OCI-LY3 (cell line): ENCODE results near the gene R3HDM1.
A peak's percentile ranks its signal among the peaks of the same experiment; 100 is the strongest.

ENCODE experiments used
- H2AFZ ChIP-seq: fragments of 200-600, 300-600 bp; shearing (Covaris generic); 2 replicates; pipeline ENCODE4 v1.6.0; 2014; ENCODE audit warnings: antibody characterized with exemption, low read depth, low read length
- H3K27ac ChIP-seq: fragments of 200-600, 300-600 bp; sonication (generic); 2 replicates; pipeline ENCODE4 v1.5.1; 2014; ENCODE audit warnings: mild to moderate bottlenecking, low read length, moderate library complexity, mixed read lengths
- H3K27me3 ChIP-seq: fragments of 200-600, 300-600 bp; sonication (generic); 2 replicates; pipeline ENCODE4 v1.6.1; 2014; ENCODE audit warnings: low read depth, low read length, mixed read lengths
- H3K36me3 ChIP-seq: fragments of 200-600, 300-600 bp; sonication (generic); replicated peaks from 2 replicates; pipeline ENCODE3; 2014; ENCODE audit warnings: low read depth, low read length, mixed read lengths
- H3K4me1 ChIP-seq: fragments of 300-600, 200-600 bp; sonication (generic); 2 replicates; pipeline ENCODE4 v1.6.1; 2014; ENCODE audit warnings: low read length, mixed read lengths
- H3K4me2 ChIP-seq: fragments of 200-600, 300-600 bp; sonication (generic); 2 replicates; pipeline ENCODE4 v1.6.1; 2014; ENCODE audit warnings: low read length, mixed read lengths
- H3K4me3 ChIP-seq: fragments of 300-600, 200-600 bp; sonication (generic); 2 replicates; pipeline ENCODE4 v1.5.1; 2014; ENCODE audit warnings: antibody characterized with exemption, mild to moderate bottlenecking, low read length, moderate library complexity
- H3K79me2 ChIP-seq: fragments of 300-600, 200-600 bp; shearing (Covaris generic); 2 replicates; pipeline ENCODE4 v1.6.1; 2014; ENCODE audit warnings: mild to moderate bottlenecking, low read length, mixed read lengths
- H3K9ac ChIP-seq: fragments of 300-600, 200-600 bp; shearing (Covaris generic); 2 replicates; pipeline ENCODE4 v1.6.0; 2014; ENCODE audit warnings: mild to moderate bottlenecking, low read length, moderate library complexity
- H3K9me3 ChIP-seq: fragments of 200-600, 300-600 bp; shearing (Covaris generic); 2 replicates; pipeline ENCODE4 v1.6.1; 2014; ENCODE audit warnings: low read length, mixed read lengths; ENCODE audit not compliant: insufficient read depth
- H4K20me1 ChIP-seq: fragments of 200-600, 300-600 bp; sonication (generic); 2 replicates; pipeline ENCODE4 v1.6.1; 2016; ENCODE audit warnings: low read length, mixed read lengths; ENCODE audit not compliant: insufficient read depth
- CTCF ChIP-seq: fragments of 200-600, 300-600 bp; sonication (generic); IDR thresholded peaks from 2 replicates; pipeline ENCODE4 v1.5.1; 2014; ENCODE audit warnings: antibody characterized with exemption, low read length, low read depth
- EZH2phosphoT487 ChIP-seq: fragments of 200-600 bp; shearing (Covaris generic); IDR thresholded peaks from 2 replicates; pipeline ENCODE4 v1.6.1; 2018; ENCODE audit warnings: antibody characterized with exemption, mixed run types, low read depth

The R3HDM1 gene

GRCh38 chr2:135570884-135571283 lies 39.6 kb downstream of the R3HDM1 start:
- Histone ChIP-seq H3K4me1 (no peaks in the 10 kb centered on the region), H3K9me3 (no peaks in the 10 kb centered on the region), H4K20me1 (no peaks in the 10 kb centered on the region), H3K36me3 (peaks cover 8% of the 10 kb centered on the region), H3K27me3 (no peaks in the 10 kb centered on the region), H3K4me3 (no peak overlapping the region), H3K4me2 (no peak overlapping the region), H3K27ac (no peak overlapping the region), H3K9ac (no peak overlapping the region), H3K79me2 (0 out of 2 replicates have a peak, but pooled peaks cover 9% of the 10 kb centered on the region), H2AFZ (no peak overlapping the region)
- no peak for TF ChIP-seq CTCF
- no peak for TF ChIP-seq EZH2phosphoT487

GRCh38 chr2:135573620-135574019 lies 42.3 kb downstream of the R3HDM1 start:
- Histone ChIP-seq H3K9ac (no peak overlapping the region), H3K36me3 (peaks cover 8% of the 10 kb centered on the region), H3K4me3 (no peak overlapping the region), H2AFZ (no peak overlapping the region), H3K9me3 (no peaks in the 10 kb centered on the region), H4K20me1 (no peaks in the 10 kb centered on the region), H3K4me2 (no peak overlapping the region), H3K27ac (no peak overlapping the region), H3K4me1 (no peaks in the 10 kb centered on the region), H3K27me3 (no peaks in the 10 kb centered on the region), H3K79me2 (no peaks in the 10 kb centered on the region)
- TF ChIP-seq EZH2phosphoT487 = no peak
- TF ChIP-seq CTCF = peak; percentile 21; the same call in 1 of the 2 replicates

- H3K4me3 ChIP-seq = no peak overlapping the region
- no peaks in the 10 kb centered on the region for H3K36me3 ChIP-seq
- no peak for TF ChIP-seq EZH2phosphoT487
- H4K20me1 ChIP-seq = no peaks in the 10 kb centered on the region
- H3K27me3 ChIP-seq = no peaks in the 10 kb centered on the region
- no peaks in the 10 kb centered on the region for H3K9me3 ChIP-seq
- no peak overlapping the region for H2AFZ ChIP-seq
- H3K4me2 ChIP-seq = no peak overlapping the region
- no peaks in the 10 kb centered on the region for H3K4me1 ChIP-seq
- no peak overlapping the region for H3K9ac ChIP-seq
- H3K27ac ChIP-seq = no peak overlapping the region
- H3K79me2 ChIP-seq = peaks cover 2% of the 10 kb centered on the region; the same call in 1 of the 2 replicates
These were observed 50.0 kb downstream of the R3HDM1 start for GRCh38 chr2:135581282-135581681.

GRCh38 chr2:135582383-135582782 lies 51.1 kb downstream of the R3HDM1 start:
- Histone ChIP-seq H3K4me1 (no peaks in the 10 kb centered on the region), H2AFZ (no peak overlapping the region), H3K9ac (no peak overlapping the region), H3K4me2 (no peak overlapping the region), H3K4me3 (no peak overlapping the region), H3K36me3 (no peaks in the 10 kb centered on the region), H3K79me2 (peaks cover 2% of the 10 kb centered on the region; the same call in 1 of the 2 replicates), H3K27me3 (no peaks in the 10 kb centered on the region), H3K9me3 (no peaks in the 10 kb centered on the region), H4K20me1 (no peaks in the 10 kb centered on the region), H3K27ac (no peak overlapping the region)
- TF ChIP-seq EZH2phosphoT487 (no peak), CTCF (no peak)
